GM12874 (cell line): ENCODE results near the gene KIDINS220.

ENCODE experiments used
- TF ChIP-seq, protein P1 (sequence below): IDR thresholded peaks from 2 replicates; pipeline ENCODE4 v1.5.1; 2011; ENCODE audit warnings: low read depth, mild to moderate bottlenecking, control low read depth, low read length, moderate library complexity; ENCODE audit not compliant: insufficient read depth

Gene KIDINS220

GRCh38 chr2:8710951-8711350 is 126.5 kb downstream of the KIDINS220 start:
- TF ChIP-seq, protein P1, sequence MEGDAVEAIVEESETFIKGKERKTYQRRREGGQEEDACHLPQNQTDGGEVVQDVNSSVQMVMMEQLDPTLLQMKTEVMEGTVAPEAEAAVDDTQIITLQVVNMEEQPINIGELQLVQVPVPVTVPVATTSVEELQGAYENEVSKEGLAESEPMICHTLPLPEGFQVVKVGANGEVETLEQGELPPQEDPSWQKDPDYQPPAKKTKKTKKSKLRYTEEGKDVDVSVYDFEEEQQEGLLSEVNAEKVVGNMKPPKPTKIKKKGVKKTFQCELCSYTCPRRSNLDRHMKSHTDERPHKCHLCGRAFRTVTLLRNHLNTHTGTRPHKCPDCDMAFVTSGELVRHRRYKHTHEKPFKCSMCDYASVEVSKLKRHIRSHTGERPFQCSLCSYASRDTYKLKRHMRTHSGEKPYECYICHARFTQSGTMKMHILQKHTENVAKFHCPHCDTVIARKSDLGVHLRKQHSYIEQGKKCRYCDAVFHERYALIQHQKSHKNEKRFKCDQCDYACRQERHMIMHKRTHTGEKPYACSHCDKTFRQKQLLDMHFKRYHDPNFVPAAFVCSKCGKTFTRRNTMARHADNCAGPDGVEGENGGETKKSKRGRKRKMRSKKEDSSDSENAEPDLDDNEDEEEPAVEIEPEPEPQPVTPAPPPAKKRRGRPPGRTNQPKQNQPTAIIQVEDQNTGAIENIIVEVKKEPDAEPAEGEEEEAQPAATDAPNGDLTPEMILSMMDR: no peak

GRCh38 chr2:8709611-8710010 is 127.8 kb downstream of the KIDINS220 start:
- TF ChIP-seq, protein P1: no peak

GRCh38 chr2:8704906-8705305 is 132.5 kb downstream of the KIDINS220 start:
- TF ChIP-seq, protein P1: no peak

DNA sequence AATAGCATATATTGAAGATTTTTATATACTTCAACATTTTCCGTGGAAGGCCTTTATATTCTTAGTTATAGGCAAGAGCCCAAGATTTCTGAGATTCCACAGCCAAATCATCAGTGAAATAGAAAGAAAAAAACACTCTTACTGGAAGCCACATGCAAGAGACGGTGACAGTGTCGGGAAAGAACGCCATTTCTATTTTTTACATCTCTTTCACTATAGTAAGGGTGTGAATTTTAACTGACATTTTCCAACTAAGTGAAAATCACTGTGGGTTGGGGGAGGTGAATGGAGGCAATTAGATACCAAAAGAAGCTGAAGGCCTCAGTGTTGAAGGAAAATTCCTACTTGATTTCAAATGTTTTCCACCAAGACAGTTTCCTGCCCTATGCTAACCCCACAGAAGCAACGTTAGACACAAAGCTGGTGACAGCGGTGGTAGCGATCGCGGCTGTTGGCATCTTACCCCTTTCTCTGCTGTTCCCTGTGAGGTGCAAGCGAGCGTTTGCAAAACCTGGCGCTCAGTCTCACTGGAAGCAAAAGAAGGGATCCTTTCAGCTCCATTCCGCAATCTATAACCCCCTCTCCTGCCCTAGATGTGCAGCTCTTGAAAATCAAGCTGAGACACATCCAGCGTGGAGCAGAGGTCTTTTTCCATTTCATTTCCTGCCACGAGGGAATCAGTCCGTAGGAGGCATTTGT is 135.6 kb downstream of the KIDINS220 start:
- TF ChIP-seq, protein P1: no peak

DNA sequence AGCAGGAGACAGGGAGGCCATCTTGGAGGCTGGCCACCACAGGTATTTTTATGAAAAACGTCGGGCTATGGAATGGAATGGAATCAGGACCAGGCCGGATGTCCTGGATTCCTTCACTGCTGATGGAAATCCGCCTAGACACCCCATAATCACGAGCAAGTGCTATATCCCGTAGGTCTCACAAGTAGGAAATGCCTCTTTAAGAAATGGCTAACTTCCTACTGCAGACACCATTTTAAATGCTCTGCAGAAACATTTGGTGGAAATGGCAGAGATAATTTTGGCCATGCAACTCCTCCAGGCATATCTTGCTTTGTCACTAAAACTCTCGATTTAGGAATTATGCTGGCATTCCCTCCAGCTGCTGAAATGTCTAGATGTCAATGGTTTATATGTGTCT is 137.6 kb downstream of the KIDINS220 start:
- TF ChIP-seq, protein P1: no peak

GRCh38 chr2:8697190-8697589 is 140.2 kb downstream of the KIDINS220 start:
- TF ChIP-seq, protein P1: no peak

- TF ChIP-seq, protein P1: no peak
Measured at GRCh38 chr2:8694737-8695136, 142.7 kb downstream of the KIDINS220 start.
